ENCODE measurements around the gene ARID1B. TPM values are rescaled to one million over a fixed set of nuclear protein-coding genes. Genes with fewer than 3 reads are reported as not detected.
A peak's percentile ranks its signal among the peaks of the same experiment; 100 is the strongest.

ARID1B gene
- total RNA-seq, 6 experiments from 2014 or later = 32.5 to 44.3 (median 36.5) TPM

GRCh38 chr6:156957931-156958547 lies 180.9 kb downstream of the ARID1B start:
- Mint-ChIP-seq H3K4me3 (no peak overlapping the region), H3K4me1 (ENCODE audit: low read depth) (peaks cover 54% of the 10 kb centered on the region), H3K9me3 (no peaks in the 10 kb centered on the region), H3K27ac (peak overlapping the region; percentile 22), H3K27me3 (ENCODE audit: insufficient read depth) (no peaks in the 10 kb centered on the region), H3K36me3 (ENCODE audit: low read depth) (no peaks in the 10 kb centered on the region)
- no peak for DNase-seq
- TF ChIP-seq, protein P1, sequence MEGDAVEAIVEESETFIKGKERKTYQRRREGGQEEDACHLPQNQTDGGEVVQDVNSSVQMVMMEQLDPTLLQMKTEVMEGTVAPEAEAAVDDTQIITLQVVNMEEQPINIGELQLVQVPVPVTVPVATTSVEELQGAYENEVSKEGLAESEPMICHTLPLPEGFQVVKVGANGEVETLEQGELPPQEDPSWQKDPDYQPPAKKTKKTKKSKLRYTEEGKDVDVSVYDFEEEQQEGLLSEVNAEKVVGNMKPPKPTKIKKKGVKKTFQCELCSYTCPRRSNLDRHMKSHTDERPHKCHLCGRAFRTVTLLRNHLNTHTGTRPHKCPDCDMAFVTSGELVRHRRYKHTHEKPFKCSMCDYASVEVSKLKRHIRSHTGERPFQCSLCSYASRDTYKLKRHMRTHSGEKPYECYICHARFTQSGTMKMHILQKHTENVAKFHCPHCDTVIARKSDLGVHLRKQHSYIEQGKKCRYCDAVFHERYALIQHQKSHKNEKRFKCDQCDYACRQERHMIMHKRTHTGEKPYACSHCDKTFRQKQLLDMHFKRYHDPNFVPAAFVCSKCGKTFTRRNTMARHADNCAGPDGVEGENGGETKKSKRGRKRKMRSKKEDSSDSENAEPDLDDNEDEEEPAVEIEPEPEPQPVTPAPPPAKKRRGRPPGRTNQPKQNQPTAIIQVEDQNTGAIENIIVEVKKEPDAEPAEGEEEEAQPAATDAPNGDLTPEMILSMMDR (IDR thresholded peaks at IDR 0.05) = no peak

DNA sequence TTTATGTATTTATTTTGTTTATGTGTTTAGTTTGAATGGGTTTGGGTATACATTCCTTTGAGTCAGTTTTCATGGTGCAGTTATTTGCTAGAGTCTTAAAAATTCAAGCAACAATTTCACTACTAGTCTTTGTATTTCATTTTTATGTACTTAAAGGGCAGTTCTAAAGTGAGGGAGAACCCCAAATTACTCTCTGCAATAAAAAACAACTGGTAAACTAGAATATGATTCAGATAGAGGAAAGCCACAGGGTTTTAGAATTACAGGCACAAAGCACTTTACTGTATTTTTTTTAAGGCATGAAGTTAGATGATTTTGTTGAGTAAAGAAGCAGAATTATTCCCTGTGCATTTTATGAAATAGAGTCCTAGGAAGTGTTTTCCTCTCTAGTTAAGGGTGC lies 183.3 kb downstream of the ARID1B start:
- Mint-ChIP-seq H3K27ac (no peak overlapping the region), H3K27me3 (ENCODE audit: insufficient read depth) (no peaks in the 10 kb centered on the region; the same call in 1 of the 2 replicates), H3K36me3 (ENCODE audit: low read depth) (no peaks in the 10 kb centered on the region), H3K9me3 (no peaks in the 10 kb centered on the region), H3K4me1 (ENCODE audit: low read depth) (peaks cover 55% of the 10 kb centered on the region), H3K4me3 (no peak overlapping the region)
- no peak for DNase-seq
- TF ChIP-seq, protein P1 (IDR thresholded peaks at IDR 0.05) = no peak

GRCh38 chr6:156961282-156961892 lies 184.2 kb downstream of the ARID1B start:
- Mint-ChIP-seq H3K4me1 (ENCODE audit: low read depth) (peaks cover 54% of the 10 kb centered on the region), H3K36me3 (ENCODE audit: low read depth) (no peaks in the 10 kb centered on the region), H3K4me3 (no peak overlapping the region), H3K9me3 (no peaks in the 10 kb centered on the region), H3K27ac (no peak overlapping the region), H3K27me3 (ENCODE audit: insufficient read depth) (no peaks in the 10 kb centered on the region; the same call in 1 of the 2 replicates)
- TF ChIP-seq, protein P1 (IDR thresholded peaks at IDR 0.05) = no peak
- DNase-seq = no peak

GRCh38 chr6:156963712-156964700 lies 186.8 kb downstream of the ARID1B start:
- H3K4me1 Mint-ChIP-seq (ENCODE audit: low read depth) = peaks cover 38% of the 10 kb centered on the region
- no peaks in the 10 kb centered on the region; the same call in 1 of the 2 replicates for H3K27me3 Mint-ChIP-seq (ENCODE audit: insufficient read depth)
- H3K9me3 Mint-ChIP-seq = no peaks in the 10 kb centered on the region
- peak overlapping the region; percentile 93 for H3K27ac Mint-ChIP-seq
- TF ChIP-seq, protein P1 (IDR thresholded peaks at IDR 0.05) = no peak
- peak overlapping the region; percentile 92 for H3K4me3 Mint-ChIP-seq
- peak; percentile 51 for DNase-seq
- no peaks in the 10 kb centered on the region for H3K36me3 Mint-ChIP-seq (ENCODE audit: low read depth)

GRCh38 chr6:156967852-156968251 lies 190.7 kb downstream of the ARID1B start:
- H3K9me3 Mint-ChIP-seq = no peaks in the 10 kb centered on the region
- no peak overlapping the region for H3K4me3 Mint-ChIP-seq
- no peak for DNase-seq
- TF ChIP-seq, protein P1 (IDR thresholded peaks at IDR 0.05) = no peak
- no peak overlapping the region for H3K27ac Mint-ChIP-seq
- H3K27me3 Mint-ChIP-seq (ENCODE audit: insufficient read depth) = no peaks in the 10 kb centered on the region; the same call in none of the 2 replicates
- H3K4me1 Mint-ChIP-seq (ENCODE audit: low read depth) = peaks cover 36% of the 10 kb centered on the region
- no peaks in the 10 kb centered on the region for H3K36me3 Mint-ChIP-seq (ENCODE audit: low read depth)
